ENCODE data around the gene MICAL2.

DNA sequence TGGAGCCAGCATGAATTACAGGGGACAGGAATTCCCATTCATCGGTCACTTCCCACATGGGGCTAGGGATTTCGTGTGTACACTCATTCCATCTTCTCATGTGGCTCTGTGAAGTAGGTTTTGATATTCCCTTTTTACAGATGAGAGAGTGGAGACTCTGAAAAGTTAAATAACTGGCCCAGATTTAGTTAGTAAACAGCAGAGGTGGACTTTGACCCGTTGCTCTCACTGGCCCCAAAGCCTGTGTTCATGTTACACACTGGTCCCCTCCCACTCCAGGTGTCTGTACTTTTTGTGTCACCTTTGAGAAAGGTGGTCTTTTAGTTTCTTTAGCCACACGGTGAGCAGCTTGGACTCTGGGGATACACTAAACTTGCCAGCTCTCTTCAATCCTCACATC lies 108.5 kb downstream of the MICAL2 start:
- TF ChIP-seq POLR2A (IDR thresholded peaks at IDR 0.05) (no peak), EP300 (IDR thresholded peaks at IDR 0.05) (no peak), POLR2AphosphoS5 (IDR thresholded peaks at IDR 0.05) (no peak)
- TF ChIP-seq, protein P1, sequence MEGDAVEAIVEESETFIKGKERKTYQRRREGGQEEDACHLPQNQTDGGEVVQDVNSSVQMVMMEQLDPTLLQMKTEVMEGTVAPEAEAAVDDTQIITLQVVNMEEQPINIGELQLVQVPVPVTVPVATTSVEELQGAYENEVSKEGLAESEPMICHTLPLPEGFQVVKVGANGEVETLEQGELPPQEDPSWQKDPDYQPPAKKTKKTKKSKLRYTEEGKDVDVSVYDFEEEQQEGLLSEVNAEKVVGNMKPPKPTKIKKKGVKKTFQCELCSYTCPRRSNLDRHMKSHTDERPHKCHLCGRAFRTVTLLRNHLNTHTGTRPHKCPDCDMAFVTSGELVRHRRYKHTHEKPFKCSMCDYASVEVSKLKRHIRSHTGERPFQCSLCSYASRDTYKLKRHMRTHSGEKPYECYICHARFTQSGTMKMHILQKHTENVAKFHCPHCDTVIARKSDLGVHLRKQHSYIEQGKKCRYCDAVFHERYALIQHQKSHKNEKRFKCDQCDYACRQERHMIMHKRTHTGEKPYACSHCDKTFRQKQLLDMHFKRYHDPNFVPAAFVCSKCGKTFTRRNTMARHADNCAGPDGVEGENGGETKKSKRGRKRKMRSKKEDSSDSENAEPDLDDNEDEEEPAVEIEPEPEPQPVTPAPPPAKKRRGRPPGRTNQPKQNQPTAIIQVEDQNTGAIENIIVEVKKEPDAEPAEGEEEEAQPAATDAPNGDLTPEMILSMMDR (IDR thresholded peaks at IDR 0.05): no peak
